Mammary epithelial cell (primary cell): Measurements from ENCODE around the gene PLEKHJ1.

Experiments
- CTCF ChIP-seq, 2 donors: IDR thresholded peaks in 1 of 2; conservative IDR thresholded peaks in 1 of 2; 2 replicates each; pipeline ENCODE4 v1.5.1; 2011 to 2012; ENCODE audit warnings: inconsistent platforms in 2 of 2, low read length in 2 of 2, mild to moderate bottlenecking in 2 of 2, control low read depth in 1 of 2, low read depth in 1 of 2; ENCODE audit not compliant: insufficient read depth in 1 of 2; ENCODE audit errors: extremely low read depth in 1 of 2
- EZH2 ChIP-seq: IDR thresholded peaks from 2 replicates; pipeline ENCODE4 v1.6.1; 2012; ENCODE audit warnings: low read length, inconsistent platforms, borderline replicate concordance

- TF ChIP-seq CTCF (conservative IDR thresholded peaks at IDR 0.05 in 1 of 2, IDR thresholded peaks at IDR 0.05 in 1 of 2; ENCODE audit: extremely low read depth in 1 of 2, insufficient read depth in 1 of 2, low read depth in 1 of 2, low read length in 2 of 2) (no peak), EZH2 (no peak)
Observed at GRCh38 chr19:2259336-2259735, 23.2 kb upstream of the PLEKHJ1 start.
